K562 treated with DMSO at 1 percent for 12 hours (cell line): ENCODE results near the gene OR7C1. TPM values are rescaled to one million over a fixed set of nuclear protein-coding genes. Genes with fewer than 3 reads are reported as not detected.

Experiments used
- total RNA-seq: library from RNA; unstranded; fragments of 300-600 nt; gene quantifications from 2 replicates; pipeline ENCODE4 v1.2.3, GENCODE V29; 2022; ENCODE audit not compliant: insufficient read depth

The OR7C1 gene
- total RNA-seq = not detected in 2 replicates

DNA sequence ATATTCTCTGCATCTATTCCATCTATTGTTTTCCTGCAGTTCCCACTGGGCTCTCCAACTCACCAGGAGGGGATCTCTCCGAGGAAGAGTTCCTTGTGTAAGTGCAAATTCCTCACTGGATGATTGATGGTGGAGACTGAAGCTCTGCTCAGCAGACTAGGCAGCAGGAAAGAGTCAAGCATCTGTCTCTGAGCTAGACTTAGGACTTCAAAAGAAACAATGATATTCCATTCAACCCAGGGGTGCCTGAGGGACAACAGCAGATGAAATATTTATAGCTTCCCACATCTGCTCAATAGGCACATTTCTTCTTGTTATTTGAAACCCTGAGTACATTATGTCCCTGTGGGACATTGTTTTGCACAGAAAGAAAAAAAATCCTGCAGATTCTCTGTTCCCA is at the start of gene OR7C1, which contains the start of gene OR7A5:
Gene OR7C1 (minus strand): TSS at position 175 of the 400 bp plus-strand sequence. CDS start 35,049 bp downstream, outside the sequence.
Gene OR7A5 (minus strand): TSS at position 175 of the 400 bp plus-strand sequence. CDS start 6,944 bp downstream, outside the sequence.

DNA sequence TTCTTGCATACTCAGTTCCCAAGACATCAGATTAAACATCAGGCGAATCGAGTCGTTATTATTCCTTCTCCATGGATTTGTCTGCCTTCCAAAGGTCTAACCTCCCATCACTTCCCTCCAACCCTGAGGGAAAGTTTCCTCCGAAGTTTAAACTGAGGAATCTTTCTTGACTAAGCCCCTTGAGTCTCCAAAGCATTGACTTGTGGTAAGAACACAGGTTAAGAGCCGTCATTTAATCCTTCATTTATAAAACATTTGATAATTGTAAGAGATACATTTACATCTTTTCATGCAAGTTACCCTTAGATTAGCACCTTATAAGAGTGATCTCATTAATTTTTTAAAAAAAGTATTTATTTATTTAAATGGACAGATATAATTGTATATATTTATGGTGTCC is 13.8 kb upstream of the OR7C1 start, which contains the start of gene OR7A10:
Gene OR7A10 (minus strand): TSS at position 101 of the 400 bp plus-strand sequence. CDS start 7,045 bp downstream, outside the sequence.

DNA sequence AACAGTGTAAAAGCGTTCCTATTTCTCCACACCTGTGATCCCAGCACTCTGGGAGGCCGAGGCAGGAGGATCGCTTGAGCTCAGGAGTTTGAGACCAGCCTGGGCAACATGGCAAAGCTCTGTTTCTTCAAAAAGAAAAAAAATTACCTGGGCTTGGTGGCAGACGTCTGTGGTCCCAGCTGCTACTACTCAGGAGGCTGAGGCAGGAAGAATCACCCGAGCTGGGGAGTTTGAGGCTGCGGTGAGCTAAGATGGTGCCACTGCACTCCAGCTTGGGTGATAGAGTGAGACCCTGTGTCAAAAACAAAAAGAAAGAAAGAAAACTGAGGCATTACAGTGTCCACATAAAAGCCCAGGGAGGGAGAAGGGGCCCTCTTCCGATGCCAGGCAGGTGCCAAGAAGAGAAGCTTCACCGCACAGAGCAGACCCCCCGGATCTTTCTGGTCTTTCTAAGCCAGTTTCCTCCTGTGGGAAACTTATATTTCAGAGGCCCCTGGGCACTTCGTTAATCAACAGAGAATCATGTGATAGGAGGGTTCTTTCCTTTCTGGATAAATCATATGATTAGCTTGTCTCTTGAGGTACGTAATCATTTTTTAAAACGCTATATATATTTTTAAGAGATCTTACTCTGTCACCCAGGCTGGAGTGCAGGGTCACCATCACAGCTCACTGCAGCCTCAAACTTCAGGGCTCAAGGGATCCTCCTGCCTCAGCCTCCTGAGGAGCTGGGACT is 56.7 kb downstream of the OR7C1 start, which contains the start of gene ADGRE2:
Gene ADGRE2 (minus strand): TSS at position 451 of the 736 bp plus-strand sequence. CDS start 1,804 bp downstream, outside the sequence.

Other genes with a start within 250 kb of the OR7C1 start
- not detected in 2 replicates for gene ADGRE3, start 160.3 kb downstream of the OR7C1 start, total RNA-seq
- 2.6 and 11.4 TPM in 2 replicates for gene ZNF333, start 145.1 kb downstream of the OR7C1 start, total RNA-seq
- gene ADGRE2, start 56.6 kb downstream of the OR7C1 start, total RNA-seq = 2.5 and 7.5 TPM in 2 replicates
- not detected in 2 replicates for gene OR7A5, start within 50 bp of the OR7C1 start, total RNA-seq
- gene OR7A10, start 13.7 kb upstream of the OR7C1 start, total RNA-seq = not detected in 2 replicates
- gene OR7A17, start 50.9 kb upstream of the OR7C1 start, total RNA-seq = not detected in 2 replicates
- gene OR7C2, start 106.3 kb upstream of the OR7C1 start, total RNA-seq = not detected in 2 replicates
- gene SLC1A6, start 144.7 kb upstream of the OR7C1 start, total RNA-seq = not detected in 2 replicates
- gene CASP14, start 214.3 kb upstream of the OR7C1 start, total RNA-seq = 0.25 TPM in 1 of 2 replicates, not detected in the other
- gene OR1I1, start 247.0 kb upstream of the OR7C1 start, total RNA-seq = not detected in 2 replicates